T-helper 17 cell (primary cell): ENCODE results near the gene SETBP1. TPM values are rescaled to one million over a fixed set of nuclear protein-coding genes. Genes with fewer than 3 reads are reported as not detected.
"Not testable (repeated sequence)": the region's sequence is repeated elsewhere in the genome, so short reads cannot be mapped to it uniquely, and the experiment has no call there.

Experiments used
- ATAC-seq: fragments of 150-1000 bp; cut with Tn5 transposase; 2 replicates; pipeline ENCODE4 v1.10.0; 2021; ENCODE audit warnings: mild to moderate bottlenecking, moderate library complexity
- DNase-seq, 3 donors: peaks; one replicate each; pipeline versions ENCODE4 v3.0.0 to v3.0.0-alpha.2; 2020 to 2021
- H3K9me3 ChIP-seq: one replicate; pipeline ENCODE4 v1.7.0; 2013; ENCODE audit warnings: low read length, mild to moderate bottlenecking; ENCODE audit not compliant: control insufficient read depth, poor library complexity, severe bottlenecking
- H3K27ac Mint-ChIP-seq: one replicate; pipeline ENCODE4 v1.8.0; 2022; ENCODE audit warnings: mild to moderate bottlenecking, moderate library complexity, mixed read lengths
- H3K27me3 Mint-ChIP-seq: one replicate; pipeline ENCODE4 v1.8.0; 2022; ENCODE audit warnings: mixed read lengths
- H3K36me3 Mint-ChIP-seq: one replicate; pipeline ENCODE4 v1.8.0; 2022; ENCODE audit warnings: low read depth, mixed read lengths
- H3K4me1 Mint-ChIP-seq: one replicate; pipeline ENCODE4 v1.8.0; 2022; ENCODE audit warnings: mild to moderate bottlenecking, mixed read lengths
- H3K4me3 Mint-ChIP-seq: one replicate; pipeline ENCODE4 v1.8.0; 2022; ENCODE audit warnings: mild to moderate bottlenecking, moderate library complexity, mixed read lengths
- total RNA-seq, 4 donors: library from RNA in 2 of 4; stranded (reverse) in 2 of 4; gene quantifications; one replicate each; pipeline ENCODE4 v1.2.3 and lab custom pipeline; 2022 to 2026

SETBP1 gene
- total RNA-seq, 2 donors from 2014 or later = 0.83 to 3.6 TPM

DNA sequence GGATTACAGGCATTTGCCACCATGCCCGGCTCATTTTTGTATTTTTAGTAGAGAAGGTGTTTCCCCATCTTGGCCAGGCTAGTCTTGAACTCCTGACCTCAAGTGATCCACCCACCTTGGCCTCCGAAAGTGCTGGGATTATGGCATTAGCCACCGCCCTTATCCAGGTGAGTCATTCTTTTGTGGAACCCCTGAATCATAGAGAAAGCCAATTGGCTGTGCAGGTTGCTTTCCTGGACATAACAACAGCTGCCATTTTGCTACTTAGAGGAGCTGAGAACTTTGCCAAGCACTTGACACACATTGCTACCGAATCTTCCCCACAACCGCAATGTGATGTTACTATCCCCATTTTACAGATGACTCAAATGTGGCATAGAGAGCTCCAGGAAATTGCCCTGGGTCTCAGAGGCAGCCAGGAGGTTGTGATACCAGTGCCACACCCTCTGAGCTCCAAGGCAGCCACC is 36.0 kb downstream of the SETBP1 start:
- H3K4me1 Mint-ChIP-seq = peaks cover 17% of the 10 kb centered on the region
- H3K27ac Mint-ChIP-seq = peak overlapping the region; percentile 6
- no peak for DNase-seq
- no peaks in the 10 kb centered on the region for H3K9me3 ChIP-seq
- H3K4me3 Mint-ChIP-seq = no peak overlapping the region
- peaks cover 3% of the 10 kb centered on the region for H3K36me3 Mint-ChIP-seq
- H3K27me3 Mint-ChIP-seq = no peaks in the 10 kb centered on the region
- ATAC-seq = no peak

DNA sequence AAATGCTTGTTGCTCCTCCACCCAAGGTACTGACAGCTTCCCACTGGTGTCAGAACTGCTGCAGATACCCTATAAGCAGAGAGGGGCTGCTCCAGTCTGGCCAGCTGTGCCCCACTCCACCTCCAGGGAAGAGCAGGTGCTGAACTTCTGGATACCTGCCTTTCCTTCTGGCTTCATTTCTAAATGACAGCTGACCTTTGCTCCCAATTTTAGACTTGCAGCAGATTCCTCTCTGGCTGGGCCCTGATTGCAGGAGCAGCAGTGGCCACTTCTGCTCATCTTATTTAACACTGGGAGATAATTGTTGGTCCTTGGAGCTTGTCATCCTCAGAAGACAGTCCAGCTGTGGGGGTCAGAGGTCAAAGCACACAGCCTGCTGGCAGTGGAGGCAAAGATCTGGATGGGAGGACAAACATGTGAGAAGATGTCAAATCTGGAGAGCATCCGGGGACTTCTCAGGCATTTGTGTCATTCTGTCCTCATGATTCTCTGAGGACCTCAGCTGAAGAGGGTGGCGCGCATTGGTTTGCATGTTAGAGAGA is 38.9 kb downstream of the SETBP1 start:
- Mint-ChIP-seq H3K36me3 (peaks cover 3% of the 10 kb centered on the region), H3K4me3 (no peak overlapping the region), H3K27ac (no peak overlapping the region), H3K4me1 (peaks cover 30% of the 10 kb centered on the region), H3K27me3 (no peaks in the 10 kb centered on the region)
- DNase-seq = no peak
- no peak for ATAC-seq
- H3K9me3 ChIP-seq = no peaks in the 10 kb centered on the region

DNA sequence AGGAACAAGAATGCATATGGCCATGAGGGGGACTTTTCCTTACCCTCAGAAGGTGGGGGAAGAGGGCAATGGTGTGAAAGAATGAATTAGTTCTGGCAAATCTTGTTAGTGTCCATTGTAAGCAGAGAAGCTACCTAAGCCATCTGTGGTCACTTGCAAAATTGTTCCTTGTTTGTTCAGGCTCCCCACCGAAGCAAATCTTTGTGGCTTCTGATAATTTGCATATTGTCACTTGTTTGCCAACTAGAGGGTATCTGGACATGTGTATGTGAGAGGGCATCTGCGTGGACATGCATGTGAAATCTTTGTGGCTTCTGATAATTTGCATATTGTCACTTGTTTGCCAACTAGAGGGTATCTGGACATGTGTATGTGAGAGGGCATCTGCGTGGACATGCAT is 41.1 kb downstream of the SETBP1 start:
- peaks cover 45% of the 10 kb centered on the region for H3K4me1 Mint-ChIP-seq
- not testable (repeated sequence) for H3K4me3 Mint-ChIP-seq, ATAC-seq, H3K9me3 ChIP-seq, DNase-seq, H3K36me3 Mint-ChIP-seq, H3K27me3 Mint-ChIP-seq, H3K27ac Mint-ChIP-seq

DNA sequence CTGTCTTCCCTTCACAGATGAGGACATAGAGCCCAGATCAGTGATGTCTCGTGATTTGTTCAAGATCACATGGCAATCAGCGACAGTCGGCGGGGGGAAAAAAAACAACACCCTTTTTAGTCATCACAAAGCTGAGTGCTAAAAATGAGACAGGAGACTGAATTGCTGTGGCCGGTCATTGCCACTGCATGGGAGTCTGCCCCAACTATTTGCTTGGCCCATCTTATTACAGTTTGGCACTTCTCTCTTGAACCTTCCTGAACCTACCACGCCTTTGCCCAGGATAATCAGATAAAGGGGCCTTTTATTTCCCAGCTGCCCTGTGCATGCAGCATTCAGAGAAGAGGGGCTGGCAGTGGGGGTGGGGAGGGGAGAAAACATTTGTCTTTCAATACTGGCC is 42.7 kb downstream of the SETBP1 start:
- Mint-ChIP-seq H3K4me1 (peaks cover 39% of the 10 kb centered on the region), H3K4me3 (no peak overlapping the region), H3K36me3 (peaks cover 3% of the 10 kb centered on the region), H3K27me3 (no peaks in the 10 kb centered on the region), H3K27ac (peak overlapping the region; percentile 93)
- ATAC-seq = no peak
- no peak for DNase-seq
- H3K9me3 ChIP-seq = no peaks in the 10 kb centered on the region

DNA sequence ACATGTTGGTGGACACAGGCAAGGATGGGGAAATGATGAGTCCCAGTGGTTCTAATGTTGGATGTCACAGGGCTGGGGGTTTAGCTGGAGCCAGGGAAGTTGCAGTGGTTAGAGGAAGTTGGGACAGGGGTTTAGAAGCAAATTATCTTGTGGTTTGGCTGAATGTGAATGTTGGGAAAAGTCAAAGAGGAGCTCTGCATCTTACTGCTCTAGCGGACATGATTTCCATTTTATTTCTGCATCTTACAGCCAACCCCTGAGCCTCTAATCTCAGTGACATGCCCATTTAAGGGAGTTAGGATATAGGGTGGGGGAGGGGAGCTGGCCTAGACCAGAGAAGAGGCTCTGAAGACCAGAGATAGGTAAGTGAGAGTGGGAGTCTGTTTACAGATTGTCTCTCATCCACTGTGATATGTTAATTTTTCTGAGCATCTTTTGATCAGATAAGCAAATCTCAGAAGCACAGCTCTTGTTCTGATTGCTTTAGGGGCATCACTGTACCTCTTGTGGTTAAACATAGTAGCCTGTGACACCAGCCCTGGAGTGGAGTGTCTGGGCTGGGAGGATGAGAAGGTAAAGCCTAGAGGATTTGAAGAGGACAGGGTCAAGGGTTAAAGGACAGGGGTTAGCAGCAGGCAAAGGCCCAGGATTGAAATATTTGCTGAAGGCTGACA is 43.6 kb downstream of the SETBP1 start:
- H3K4me3 Mint-ChIP-seq = peak overlapping the region; percentile 76
- H3K27me3 Mint-ChIP-seq = no peaks in the 10 kb centered on the region
- H3K9me3 ChIP-seq = no peaks in the 10 kb centered on the region
- H3K36me3 Mint-ChIP-seq = no peaks in the 10 kb centered on the region
- peak overlapping the region; percentile 93 for H3K27ac Mint-ChIP-seq
- ATAC-seq (no peak), DNase-seq (no peak)
- peaks cover 39% of the 10 kb centered on the region for H3K4me1 Mint-ChIP-seq

DNA sequence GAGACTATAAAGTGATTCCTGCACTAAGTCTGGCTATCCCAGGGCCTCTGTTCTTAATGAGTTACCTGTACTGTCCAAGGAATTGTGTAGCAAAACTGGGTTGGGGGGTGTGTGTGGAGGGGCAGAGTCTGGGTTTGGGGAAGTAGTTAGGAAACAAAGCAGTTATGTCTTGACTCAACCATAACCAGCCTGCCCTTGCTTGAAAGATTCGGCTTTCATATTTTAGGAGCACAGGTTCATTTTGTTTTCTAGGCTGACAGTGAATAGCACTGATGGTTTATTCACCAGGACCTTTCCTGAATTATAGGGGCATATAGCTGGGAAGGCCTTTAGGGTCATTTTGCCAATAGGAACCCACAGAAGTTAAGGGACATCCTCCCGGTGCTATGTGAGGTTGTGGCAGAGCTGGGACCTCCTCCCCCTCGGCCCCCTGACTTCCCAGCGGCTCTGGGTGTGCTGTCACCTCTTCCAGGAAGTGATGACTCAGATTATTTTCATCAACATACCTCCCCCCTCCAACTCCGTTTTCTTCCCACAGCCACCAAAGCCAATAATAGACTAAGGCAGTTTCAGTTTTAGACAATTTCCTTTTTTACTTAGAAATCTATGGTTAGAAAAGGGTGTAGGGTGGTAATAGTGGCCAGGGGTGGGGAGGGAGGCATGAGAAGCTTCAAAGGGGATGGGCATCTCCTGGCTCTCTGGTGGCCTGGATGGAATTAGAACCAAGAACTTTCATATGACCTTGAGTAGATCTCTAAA is 44.8 kb downstream of the SETBP1 start:
- peak; percentile 86 for ATAC-seq
- no peaks in the 10 kb centered on the region for H3K27me3 Mint-ChIP-seq
- H3K4me1 Mint-ChIP-seq = peaks cover 44% of the 10 kb centered on the region
- H3K4me3 Mint-ChIP-seq = peak overlapping the region; percentile 64
- peak overlapping the region; percentile 93 for H3K27ac Mint-ChIP-seq
- peak in 1 of 3 donors; percentile 26 for DNase-seq
- no peaks in the 10 kb centered on the region for H3K36me3 Mint-ChIP-seq
- H3K9me3 ChIP-seq = no peaks in the 10 kb centered on the region

DNA sequence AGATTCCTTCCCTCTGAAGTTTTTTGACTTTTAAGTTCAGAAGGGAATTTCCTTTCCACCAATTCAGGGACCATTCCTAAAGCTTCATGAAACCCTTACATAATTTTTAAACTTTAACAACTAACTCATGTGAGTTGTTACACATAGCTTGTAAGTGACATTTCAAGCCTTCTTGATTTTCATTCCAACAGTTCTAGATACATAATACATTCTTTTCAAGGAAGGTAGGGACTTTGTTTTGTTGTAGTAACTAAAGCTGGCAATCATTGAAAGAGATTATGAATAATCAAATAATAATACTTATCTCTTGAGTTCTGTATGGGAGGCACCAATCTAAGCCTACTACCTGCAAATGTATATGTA is 45.4 kb downstream of the SETBP1 start:
- H3K4me3 Mint-ChIP-seq = no peak overlapping the region
- DNase-seq = no peak

DNA sequence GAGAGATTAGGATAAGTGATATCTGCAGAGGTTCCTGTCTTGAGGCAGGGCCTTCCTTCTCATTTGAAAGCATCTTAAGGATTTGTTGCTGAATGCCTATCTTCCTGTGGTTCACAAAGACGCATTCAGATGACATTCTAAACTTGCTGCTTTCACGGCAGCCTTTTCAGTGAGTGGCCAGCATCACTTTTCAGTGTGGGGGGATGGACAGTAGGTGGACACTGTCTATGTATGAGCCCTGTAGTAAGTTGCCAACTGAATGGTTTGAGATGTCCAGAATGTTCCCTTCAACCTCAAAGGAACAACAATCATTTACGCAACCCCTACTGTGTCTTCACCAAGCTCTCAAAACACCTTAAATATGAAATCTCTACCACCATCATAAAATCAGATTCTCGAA is 46.6 kb downstream of the SETBP1 start:
- peaks cover 39% of the 10 kb centered on the region for H3K4me1 Mint-ChIP-seq
- no peaks in the 10 kb centered on the region for H3K36me3 Mint-ChIP-seq
- ATAC-seq (no peak), DNase-seq (no peak)
- no peaks in the 10 kb centered on the region for H3K27me3 Mint-ChIP-seq
- H3K4me3 Mint-ChIP-seq = no peak overlapping the region
- H3K27ac Mint-ChIP-seq = no peak overlapping the region
- no peaks in the 10 kb centered on the region for H3K9me3 ChIP-seq

More for the DNA sequence above, 45.4 kb downstream of the SETBP1 start:
- no peaks in the 10 kb centered on the region for H3K27me3 Mint-ChIP-seq
- H3K4me1 Mint-ChIP-seq = peaks cover 44% of the 10 kb centered on the region
- H3K27ac Mint-ChIP-seq = peak overlapping the region; percentile 93
- no peaks in the 10 kb centered on the region for H3K9me3 ChIP-seq
- ATAC-seq = no peak
- H3K36me3 Mint-ChIP-seq = no peaks in the 10 kb centered on the region

DNA sequence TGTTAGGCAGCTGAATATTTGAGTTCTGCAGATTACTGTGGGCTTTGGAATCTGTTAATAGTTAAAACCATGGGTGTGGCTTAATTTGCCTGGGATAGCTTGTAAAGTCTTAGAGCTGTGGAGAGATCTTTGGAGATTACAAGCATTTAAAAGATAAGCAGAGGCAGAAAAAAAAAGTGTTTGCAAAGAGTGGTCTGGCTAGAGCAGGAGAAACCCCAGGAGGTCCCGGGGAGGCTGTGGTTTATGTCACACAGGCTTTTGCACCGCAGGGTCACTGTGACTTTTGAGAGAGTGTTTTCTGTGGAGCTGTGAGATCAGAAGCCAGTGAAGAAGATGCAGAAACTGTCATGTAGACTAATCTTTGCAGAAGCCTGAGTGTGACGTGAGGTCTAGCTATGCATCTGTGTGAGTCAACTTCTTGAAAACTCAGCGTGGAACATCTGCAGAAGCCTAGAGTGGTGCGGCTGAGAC is 49.0 kb downstream of the SETBP1 start:
- ATAC-seq (no peak), DNase-seq (no peak)
- H3K27me3 Mint-ChIP-seq = no peaks in the 10 kb centered on the region
- H3K4me1 Mint-ChIP-seq = peaks cover 37% of the 10 kb centered on the region
- H3K27ac Mint-ChIP-seq = no peak overlapping the region
- H3K36me3 Mint-ChIP-seq = no peaks in the 10 kb centered on the region
- H3K9me3 ChIP-seq = no peaks in the 10 kb centered on the region
- H3K4me3 Mint-ChIP-seq = no peak overlapping the region

DNA sequence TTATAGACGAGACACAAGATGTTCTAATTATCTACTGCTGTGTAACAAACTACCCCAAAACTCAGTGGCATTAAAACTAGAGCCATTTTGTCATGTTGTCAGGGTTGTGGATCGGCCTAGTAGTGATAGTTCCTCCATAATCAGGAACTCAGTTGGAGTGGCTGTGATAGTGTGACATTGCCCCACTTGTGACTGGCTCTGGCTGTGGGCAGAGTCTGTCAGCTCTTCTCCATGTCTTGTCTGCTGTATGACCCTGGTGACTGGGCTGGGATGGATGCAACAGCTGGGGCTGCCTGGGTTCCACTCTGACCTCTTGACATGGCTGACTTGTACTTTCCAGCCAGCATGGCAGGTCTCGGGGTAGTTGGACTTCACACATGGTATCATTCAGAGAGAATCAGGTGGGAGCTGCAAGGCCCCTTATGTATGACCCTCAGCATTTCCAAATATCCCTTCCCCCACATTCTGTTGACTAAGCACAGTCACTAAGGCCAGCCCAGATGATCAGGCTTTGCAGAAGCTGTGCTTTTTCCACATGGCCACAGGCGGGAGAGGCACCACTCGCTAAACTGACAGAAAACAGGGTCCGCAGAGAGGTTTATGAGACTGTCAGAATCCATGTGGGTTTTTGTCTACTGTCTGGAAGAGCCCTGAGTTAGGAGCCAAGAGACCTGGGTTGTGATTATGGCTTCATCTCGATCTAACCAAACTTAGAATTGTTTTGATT is 50.3 kb downstream of the SETBP1 start:
- Mint-ChIP-seq H3K27me3 (no peaks in the 10 kb centered on the region), H3K27ac (no peak overlapping the region), H3K36me3 (no peaks in the 10 kb centered on the region), H3K4me1 (peaks cover 24% of the 10 kb centered on the region), H3K4me3 (no peak overlapping the region)
- DNase-seq (no peak), ATAC-seq (no peak)
- no peaks in the 10 kb centered on the region for H3K9me3 ChIP-seq

DNA sequence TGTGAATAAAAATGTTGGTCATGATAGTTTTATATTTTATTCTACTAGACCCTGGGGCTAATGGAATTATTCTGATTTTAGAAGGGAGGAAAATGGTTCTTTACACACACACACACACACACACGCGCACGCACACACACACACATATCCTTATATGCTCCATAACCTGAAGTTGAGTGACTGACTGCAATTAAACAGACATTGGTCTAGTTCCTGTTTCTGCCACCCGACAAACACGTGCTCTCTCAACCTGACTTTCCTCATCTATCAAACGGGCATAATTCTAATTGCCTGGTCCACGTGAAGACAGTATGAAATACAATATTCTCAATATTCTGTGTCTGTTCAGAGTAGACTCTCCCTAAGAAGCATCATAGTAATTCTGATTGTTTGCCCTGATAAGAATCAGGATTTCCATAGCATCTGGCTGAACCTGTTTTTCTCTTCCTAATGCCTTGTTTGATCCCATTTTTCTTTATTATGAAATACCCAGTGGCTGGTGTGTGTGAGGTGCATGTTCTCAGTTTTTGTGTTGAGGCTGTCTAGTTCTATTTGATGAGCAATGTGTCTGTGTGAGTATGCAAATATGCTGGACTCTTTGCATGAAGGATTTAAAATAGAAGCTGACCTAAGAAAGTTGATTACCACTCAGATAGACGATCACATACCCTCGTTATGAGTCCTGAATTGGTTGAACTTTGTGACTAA is 51.0 kb downstream of the SETBP1 start:
- Mint-ChIP-seq H3K27ac (no peak overlapping the region), H3K4me1 (peaks cover 22% of the 10 kb centered on the region), H3K4me3 (no peak overlapping the region), H3K36me3 (no peaks in the 10 kb centered on the region), H3K27me3 (no peaks in the 10 kb centered on the region)
- ATAC-seq = no peak
- no peak for DNase-seq
- no peaks in the 10 kb centered on the region for H3K9me3 ChIP-seq

DNA sequence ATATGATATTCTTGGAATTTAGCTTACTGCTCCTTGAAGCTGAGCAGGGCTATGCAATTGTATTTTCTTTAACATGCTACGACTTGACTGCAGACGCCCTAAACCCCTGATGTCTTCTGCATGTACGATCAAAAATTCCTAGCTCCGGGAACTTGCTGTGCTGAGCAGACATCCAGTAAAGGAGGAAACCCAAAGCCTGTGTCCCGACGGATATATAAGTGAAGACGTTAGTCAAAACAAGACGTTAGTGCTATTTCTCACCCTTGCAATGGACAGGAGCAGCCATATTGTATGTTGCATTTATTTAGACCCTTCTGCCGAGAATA is 51.5 kb downstream of the SETBP1 start:
- no peak overlapping the region for H3K4me3 Mint-ChIP-seq
- H3K27ac Mint-ChIP-seq = no peak overlapping the region
- H3K27me3 Mint-ChIP-seq = no peaks in the 10 kb centered on the region
- ATAC-seq = no peak
- peaks cover 22% of the 10 kb centered on the region for H3K4me1 Mint-ChIP-seq
- no peaks in the 10 kb centered on the region for H3K9me3 ChIP-seq
- DNase-seq = no peak
- H3K36me3 Mint-ChIP-seq = no peaks in the 10 kb centered on the region

DNA sequence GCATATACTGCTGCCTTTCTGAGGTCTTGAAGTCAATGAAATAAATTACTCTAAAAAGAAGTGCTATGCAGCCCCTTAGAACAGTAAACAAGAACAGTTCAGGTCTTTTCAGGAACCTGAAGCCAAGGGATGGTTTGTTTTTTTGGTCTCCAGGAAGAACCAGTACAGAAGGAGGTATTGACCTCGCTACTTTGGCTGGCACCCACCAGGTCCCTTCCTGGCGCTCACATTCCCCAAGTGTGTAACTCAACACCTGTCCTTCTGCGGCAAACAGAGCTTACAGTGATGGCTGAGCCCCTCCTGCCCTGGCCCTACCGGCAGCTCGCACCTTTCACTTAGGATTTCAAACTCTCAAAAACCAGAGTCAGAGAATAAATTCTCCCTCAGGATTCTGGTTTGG is 51.9 kb downstream of the SETBP1 start:
- H3K4me3 Mint-ChIP-seq = no peak overlapping the region
- no peaks in the 10 kb centered on the region for H3K36me3 Mint-ChIP-seq
- no peak for DNase-seq
- H3K4me1 Mint-ChIP-seq = peaks cover 22% of the 10 kb centered on the region
- H3K27ac Mint-ChIP-seq = no peak overlapping the region
- no peaks in the 10 kb centered on the region for H3K9me3 ChIP-seq
- no peak for ATAC-seq
- no peaks in the 10 kb centered on the region for H3K27me3 Mint-ChIP-seq
